Colon (tissue), 2 donors: ENCODE data around the gene DCTN4.

ENCODE experiments used
- FAIRE-seq: peaks from 2 replicates; lab custom pipeline; 2012; peaks lifted over from hg19 to GRCh38; lab: Jason Lieb, UNC
- donor health status: control.
- donor health status: control.

Gene DCTN4

GRCh38 chr5:150740992-150741391 is 17.8 kb downstream of the DCTN4 start:
- FAIRE-seq = no peak

GRCh38 chr5:150738862-150739261 is 20.0 kb downstream of the DCTN4 start:
- FAIRE-seq = no peak

- no peak for FAIRE-seq
Measured at GRCh38 chr5:150734579-150735384, 24.0 kb downstream of the DCTN4 start.

- FAIRE-seq = no peak
Measured at GRCh38 chr5:150731669-150732242, 27.1 kb downstream of the DCTN4 start.

GRCh38 chr5:150729859-150730258 is 29.0 kb downstream of the DCTN4 start:
- no peak for FAIRE-seq

- no peak for FAIRE-seq
Measured at GRCh38 chr5:150723845-150724244, 35.0 kb downstream of the DCTN4 start.

GRCh38 chr5:150710165-150710564 is 48.7 kb downstream of the DCTN4 start:
- FAIRE-seq = no peak

- FAIRE-seq = no peak
Measured at GRCh38 chr5:150706776-150707390, 51.9 kb downstream of the DCTN4 start.

- FAIRE-seq = no peak
Measured at GRCh38 chr5:150703762-150704161, 55.1 kb downstream of the DCTN4 start.

- no peak for FAIRE-seq
Measured at GRCh38 chr5:150700594-150701377, 58.0 kb downstream of the DCTN4 start, which contains the start of gene RBM22. Gene RBM22 (minus strand): TSS chr5:150701062. CDS start chr5:150700985, 77 bp downstream.

GRCh38 chr5:150700246-150700593 is 58.6 kb downstream of the DCTN4 start:
- no peak for FAIRE-seq

GRCh38 chr5:150694612-150695011 is 64.2 kb downstream of the DCTN4 start:
- no peak for FAIRE-seq

GRCh38 chr5:150692276-150692675 is 66.5 kb downstream of the DCTN4 start:
- no peak for FAIRE-seq

GRCh38 chr5:150690760-150691159 is 68.1 kb downstream of the DCTN4 start:
- no peak for FAIRE-seq

- no peak for FAIRE-seq
Measured at GRCh38 chr5:150689120-150689519, 69.7 kb downstream of the DCTN4 start.

- no peak for FAIRE-seq
Measured at GRCh38 chr5:150676578-150676977, 82.2 kb downstream of the DCTN4 start.

GRCh38 chr5:150675069-150675468 is 83.7 kb downstream of the DCTN4 start:
- no peak for FAIRE-seq

- FAIRE-seq = no peak
Measured at GRCh38 chr5:150674341-150674821, 84.4 kb downstream of the DCTN4 start.

GRCh38 chr5:150672884-150673275 is 85.9 kb downstream of the DCTN4 start:
- no peak for FAIRE-seq

- no peak for FAIRE-seq
Measured at GRCh38 chr5:150672237-150672883, 86.5 kb downstream of the DCTN4 start.

GRCh38 chr5:150671509-150672236 is 87.1 kb downstream of the DCTN4 start:
- FAIRE-seq = no peak
